Endothelial cell of umbilical vein (primary cell): ENCODE data around the gene LSM11. TPM values are rescaled to one million over a fixed set of nuclear protein-coding genes. Genes with fewer than 3 reads are reported as not detected.

Source experiments
- BruUV-seq: library from RNA; stranded (reverse); fragments of 400-500 nt; replicated peaks from 2 replicates; lab custom pipeline; 2021; lab: Mats Ljungman, UMichigan
- CTCF ChIA-PET: fragments of 300-600, 350-600 bp; sonication (Branson Sonifier 250); formaldehyde crosslinking; loops from one replicate; lab custom pipeline; 2021; ENCODE audit warnings: antibody characterized with exemption, inconsistent platforms; lab: Charles Lee
- POLR2A ChIA-PET: fragments of 300-600, 350-600 bp; sonication (Branson Sonifier 250); formaldehyde crosslinking; loops from one replicate; lab custom pipeline; 2021; ENCODE audit warnings: antibody characterized with exemption, inconsistent platforms; lab: Charles Lee
- DNase-seq: peaks from one replicate; pipeline ENCODE4 v3.0.0-alpha.2; 2011; ENCODE audit warnings: low read depth, low spot score
- FAIRE-seq: peaks from 2 replicates; lab custom pipeline; 2011; peaks lifted over from hg19 to GRCh38; lab: Jason Lieb, UNC
- H2AFZ ChIP-seq: 2 replicates; pipeline ENCODE4 v1.6.0; 2012; ENCODE audit warnings: low read depth, low read length, control low read depth, inconsistent platforms
- H3K27ac ChIP-seq: 2 replicates; pipeline ENCODE4 v1.5.1; 2011; ENCODE audit warnings: low read depth, mild to moderate bottlenecking, control low read depth, low read length, moderate library complexity; ENCODE audit not compliant: insufficient read depth
- H3K27me3 ChIP-seq, 2 experiments: 2 replicates each; pipeline versions ENCODE4 v1.6.0 to v1.6.1; 2011; ENCODE audit warnings: low read length in 2 of 2, mixed read lengths in 1 of 2; ENCODE audit not compliant: control insufficient read depth in 2 of 2, insufficient read depth in 2 of 2
- H3K36me3 ChIP-seq, 2 experiments: 2 replicates in 1 of 2; 3 replicates in 1 of 2; pipeline ENCODE4 v1.5.1; 2011; ENCODE audit warnings: low read length in 2 of 2, mild to moderate bottlenecking in 1 of 2, moderate library complexity in 1 of 2; ENCODE audit not compliant: control insufficient read depth in 2 of 2, insufficient read depth in 2 of 2; ENCODE audit errors: extremely low read depth in 1 of 2
- H3K4me1 ChIP-seq: 3 replicates; pipeline ENCODE4 v1.5.1; 2011; ENCODE audit warnings: mild to moderate bottlenecking, low read length; ENCODE audit not compliant: control insufficient read depth, insufficient read depth; ENCODE audit errors: extremely low read depth
- H3K4me2 ChIP-seq: 2 replicates; pipeline ENCODE4 v1.6.1; 2011; ENCODE audit warnings: low read length, control low read depth, mixed read lengths; ENCODE audit not compliant: insufficient read depth
- H3K4me3 ChIP-seq, 3 experiments: fragments of 200-600 bp in 1 of 3; sonication (generic), shearing (Covaris generic) in 1 of 3; replicated peaks in 1 of 3; 2 replicates each; pipeline ENCODE4 v1.5.1; 2011 to 2016; ENCODE audit warnings: control low read depth in 3 of 3, low read length in 3 of 3, mild to moderate bottlenecking in 2 of 3, inconsistent platforms in 1 of 3, low read depth in 1 of 3, moderate library complexity in 1 of 3; ENCODE audit not compliant: insufficient read depth in 1 of 3
- H3K79me2 ChIP-seq: 2 replicates; pipeline ENCODE4 v1.6.0; 2012; ENCODE audit warnings: low read length, inconsistent platforms; ENCODE audit not compliant: control insufficient read depth, insufficient read depth
- H3K9ac ChIP-seq: replicated peaks from 2 replicates; pipeline ENCODE3; 2011; ENCODE audit warnings: low read length, control low read depth; ENCODE audit not compliant: insufficient read depth; ENCODE audit errors: extremely low read depth
- H3K9me1 ChIP-seq: replicated peaks from 3 replicates; pipeline ENCODE4 v1.6.0; 2011; ENCODE audit warnings: mild to moderate bottlenecking, low read length; ENCODE audit not compliant: control insufficient read depth, insufficient read depth; ENCODE audit errors: extremely low read depth
- H3K9me3 ChIP-seq: replicated peaks from 2 replicates; pipeline ENCODE4 v1.5.1; 2012; ENCODE audit warnings: low read length, inconsistent platforms; ENCODE audit not compliant: control insufficient read depth, insufficient read depth
- H4K20me1 ChIP-seq: replicated peaks from 2 replicates; pipeline ENCODE3; 2011; ENCODE audit warnings: mild to moderate bottlenecking, low read length; ENCODE audit not compliant: control insufficient read depth, insufficient read depth; ENCODE audit errors: extremely low read depth
- CTCF ChIP-seq, 2 donors: IDR thresholded peaks; 1 replicate in 1 of 2; 2 replicates in 1 of 2; pipeline ENCODE4 v1.5.1; 2011; ENCODE audit warnings: low read length in 2 of 2, mild to moderate bottlenecking in 2 of 2, moderate library complexity in 2 of 2, control low read depth in 1 of 2, inconsistent platforms in 1 of 2, low read depth in 1 of 2; ENCODE audit not compliant: insufficient read depth in 1 of 2; ENCODE audit errors: extremely low read depth in 1 of 2
- EZH2 ChIP-seq: IDR thresholded peaks from 2 replicates; pipeline ENCODE4 v1.6.1; 2012; ENCODE audit warnings: borderline replicate concordance, low read depth, mild to moderate bottlenecking, moderate library complexity, low read length, inconsistent platforms; ENCODE audit not compliant: severe bottlenecking
- FOS ChIP-seq: IDR thresholded peaks from 2 replicates; pipeline ENCODE4 v1.6.1; 2011; ENCODE audit warnings: mild to moderate bottlenecking, low read length, moderate library complexity, borderline replicate concordance; ENCODE audit not compliant: insufficient read depth
- GATA2 ChIP-seq: IDR thresholded peaks from 2 replicates; pipeline ENCODE4 v1.7.0; 2011; ENCODE audit warnings: low read depth, mild to moderate bottlenecking, moderate library complexity, mixed read lengths, low read length; ENCODE audit not compliant: insufficient read length, insufficient read depth
- JUN ChIP-seq: IDR thresholded peaks from 2 replicates; pipeline ENCODE4 v1.6.1; 2011; ENCODE audit warnings: borderline replicate concordance, low read depth; ENCODE audit not compliant: insufficient read length, insufficient read depth
- MAX ChIP-seq: IDR thresholded peaks from 2 replicates; pipeline ENCODE4 v1.6.1; 2011; ENCODE audit not compliant: insufficient read depth, insufficient read length
- MYC ChIP-seq: IDR thresholded peaks from one replicate; pipeline ENCODE4 v1.6.1; 2011; ENCODE audit warnings: mild to moderate bottlenecking, low read depth, low read length
- POLR2A ChIP-seq: IDR thresholded peaks from 2 replicates; pipeline ENCODE4 v1.6.1; 2012; ENCODE audit warnings: low read depth, mild to moderate bottlenecking, control low read depth, low read length
- POLR2AphosphoS5 ChIP-seq: IDR thresholded peaks from 2 replicates; pipeline ENCODE4 v1.6.1; 2012; ENCODE audit warnings: low read depth, mild to moderate bottlenecking, control low read depth, low read length, moderate library complexity; ENCODE audit not compliant: insufficient read depth
- dilution Hi-C: fragments of 300-500 bp; cut with MboI; formaldehyde crosslinking; loops from one replicate; pipeline ENCODE4 v1.15.0; 2019; ENCODE audit warnings: low sequenced_read_pairs; ENCODE audit not compliant: extremely low pct_ligation_motif_present
- intact Hi-C: fragments of 100-400 bp; cut with micrococcal nuclease; formaldehyde crosslinking; loops from one replicate; pipeline ENCODE4 v1.10.0; 2022
- polyA plus RNA-seq, 4 experiments: library from polyadenylated mRNA; depleted of rRNA in 3 of 4; stranded (reverse) in 3 of 4; unstranded in 1 of 4; fragments of >200 nt; gene quantifications; 2 replicates each; pipeline versions ENCODE4 v1.2.1 to v1.2.3, GENCODE V29; 2011 to 2012; ENCODE audit warnings: missing spikeins in 1 of 4
- total RNA-seq: library from RNA; stranded (reverse); gene quantifications from 2 replicates; pipeline ENCODE4 v1.2.3, GENCODE V29; 2021

LSM11 gene
- total and polyA plus RNA-seq, 2 donors (not counting 3 experiments of a cell fraction or from before 2014, with no cell fraction given) = 3.5 to 7.3 TPM

GRCh38 chr5:157756122-157756521 lies 12.6 kb downstream of the LSM11 start:
- ChIA-PET CTCF (interaction anchor here (1.6 kb wide), 1 partner anchor 13 kb away, joined by 4 read pairs; the partner anchor contains the start of gene LSM11), POLR2A (no interaction called here)
- dilution Hi-C loops = no loop called here
- Histone ChIP-seq H3K9me3 (no peaks in the 10 kb centered on the region), H3K9me1 (no peaks in the 10 kb centered on the region), H4K20me1 (no peaks in the 10 kb centered on the region), H3K27ac (no peak overlapping the region), H3K36me3 (peaks cover 5 to 11% of the 10 kb centered on the region in 2 experiments), H3K4me3 (no peak overlapping the region), H3K4me1 (no peaks in the 10 kb centered on the region), H2AFZ (no peak overlapping the region), H3K9ac (no peak overlapping the region), H3K79me2 (no peaks in the 10 kb centered on the region), H3K27me3 (no peaks in the 10 kb centered on the region), H3K4me2 (no peak overlapping the region)
- TF ChIP-seq POLR2A = no peak
- no peak for TF ChIP-seq JUN
- TF ChIP-seq EZH2 = no peak
- no peak for TF ChIP-seq GATA2
- no peak for TF ChIP-seq MYC
- no peak for TF ChIP-seq CTCF (IDR thresholded peaks at IDR 0.05; ENCODE audit: extremely low read depth in 1 of 2, insufficient read depth in 1 of 2, low read depth in 1 of 2, low read length in 2 of 2)
- TF ChIP-seq MAX = no peak
- no peak for TF ChIP-seq POLR2AphosphoS5
- no peak for TF ChIP-seq FOS
- BruUV-seq = no TSS peak
- DNase-seq (no peak), FAIRE-seq (no peak)
- intact Hi-C loops = no loop called here
